ENCODE measurements around the gene TBC1D4.
"Not testable (repeated sequence)": the region's sequence is repeated elsewhere in the genome, so short reads cannot be mapped to it uniquely, and the experiment has no call there.

Gene TBC1D4

GRCh38 chr13:75355609-75356008 lies 126.4 kb downstream of the TBC1D4 start:
- DNase-seq: no peak

DNA sequence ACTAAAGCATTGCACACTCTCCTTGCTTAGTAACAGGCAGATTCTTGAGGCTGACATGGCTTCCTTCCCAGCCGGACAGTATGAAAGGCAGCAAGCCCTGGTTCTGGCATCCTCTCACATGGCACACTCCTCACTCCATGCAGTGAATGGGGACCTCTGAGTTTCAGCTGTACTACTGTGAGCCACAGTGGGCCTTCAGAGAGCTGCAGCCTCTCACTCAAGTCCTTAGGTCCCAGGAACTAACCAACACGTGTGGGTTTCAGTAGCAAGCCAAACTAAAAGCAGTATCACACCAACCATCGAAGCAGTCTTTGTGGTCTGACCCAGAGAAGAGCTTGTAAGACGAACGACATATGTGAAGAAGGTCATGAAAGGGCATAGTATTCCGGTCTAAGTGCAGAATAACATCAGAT lies 128.2 kb downstream of the TBC1D4 start:
- DNase-seq: no peak

- no peak for DNase-seq
These were observed 129.2 kb downstream of the TBC1D4 start for GRCh38 chr13:75352641-75353327.

DNA sequence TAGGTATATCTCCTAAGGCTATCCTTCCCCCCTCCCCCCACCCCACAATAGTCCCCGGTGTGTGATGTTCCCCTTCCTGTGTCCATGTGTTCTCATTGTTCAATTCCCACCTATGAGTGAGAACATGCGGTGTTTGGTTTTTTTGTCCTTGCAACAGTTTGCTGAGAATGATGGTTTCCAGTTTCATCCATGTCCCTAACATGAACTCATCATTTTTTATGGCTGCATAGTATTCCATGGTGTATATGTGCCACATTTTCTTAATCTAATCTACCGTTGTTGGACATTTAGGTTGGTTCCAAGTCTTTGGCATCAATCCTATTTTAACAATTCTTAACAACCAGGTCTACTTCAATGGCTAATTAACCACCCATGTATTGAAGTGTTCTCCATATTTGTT lies 130.4 kb downstream of the TBC1D4 start:
- DNase-seq: not testable (repeated sequence)

DNA sequence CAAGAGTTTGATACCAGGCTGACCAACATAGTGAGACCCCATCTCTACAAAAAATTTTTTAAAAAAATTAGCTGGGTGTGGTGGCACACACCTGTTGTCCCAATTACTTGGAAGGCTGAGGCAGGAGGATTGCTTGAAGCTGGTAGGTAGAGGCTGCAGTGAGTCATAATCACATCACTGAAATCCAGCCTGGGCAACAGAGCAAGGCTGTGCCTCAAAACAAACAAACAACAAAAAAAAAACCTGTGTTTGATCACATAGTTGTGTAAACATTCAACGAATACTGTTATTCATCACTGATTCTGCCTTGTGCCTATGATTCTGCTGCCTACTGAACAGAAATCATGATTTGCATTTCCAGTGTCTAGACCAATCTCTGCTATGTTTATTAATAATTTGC lies 134.0 kb downstream of the TBC1D4 start:
- no peak for DNase-seq

GRCh38 chr13:75347457-75347856 lies 134.5 kb downstream of the TBC1D4 start:
- no peak for DNase-seq

GRCh38 chr13:75345193-75345592 lies 136.8 kb downstream of the TBC1D4 start:
- no peak for DNase-seq

- no peak for DNase-seq
These were observed 140.9 kb downstream of the TBC1D4 start for GRCh38 chr13:75341028-75341427.

GRCh38 chr13:75339635-75340374 lies 142.2 kb downstream of the TBC1D4 start:
- no peak for DNase-seq

DNA sequence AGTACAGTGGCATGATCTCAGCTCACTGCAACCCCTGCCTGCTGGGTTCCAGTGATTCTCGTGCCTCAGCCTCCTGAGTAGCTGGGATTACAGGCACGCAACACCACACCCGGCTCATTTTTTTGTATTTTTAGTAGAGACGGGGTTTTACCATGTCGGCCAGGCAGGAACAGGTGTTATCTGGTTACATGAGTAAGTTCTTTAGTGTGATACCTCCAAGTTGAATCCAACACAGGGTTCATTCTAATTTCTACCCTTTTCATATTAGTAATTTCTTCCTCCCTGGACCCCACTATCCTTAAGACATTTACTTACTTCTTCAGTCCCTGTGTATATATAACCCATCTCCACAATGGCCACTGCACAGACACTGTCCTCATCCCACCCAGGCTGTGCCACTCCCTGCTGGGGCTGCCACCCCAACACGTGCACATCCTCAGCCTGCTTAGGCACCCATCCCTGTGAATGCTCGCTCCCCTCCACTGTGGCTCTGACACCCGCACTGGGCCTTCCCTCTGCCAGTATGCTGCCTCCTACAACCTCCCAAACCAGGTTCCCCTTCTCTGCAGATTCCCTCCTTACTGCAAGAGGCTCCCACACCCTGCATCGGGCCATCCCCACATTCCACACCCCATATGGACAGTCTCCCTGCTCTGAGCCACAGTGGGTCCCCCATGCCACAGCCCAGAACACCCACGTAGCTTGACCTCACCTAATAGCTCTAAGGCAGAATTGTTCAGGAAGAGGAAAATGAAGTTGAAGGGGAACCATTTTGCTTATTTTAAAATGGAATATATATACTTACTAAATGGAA lies 147.1 kb downstream of the TBC1D4 start:
- no peak for DNase-seq

- no peak for DNase-seq
These were observed 148.9 kb downstream of the TBC1D4 start for GRCh38 chr13:75333103-75333502.

GRCh38 chr13:75331792-75332349 lies 150.1 kb downstream of the TBC1D4 start:
- DNase-seq: no peak

DNA sequence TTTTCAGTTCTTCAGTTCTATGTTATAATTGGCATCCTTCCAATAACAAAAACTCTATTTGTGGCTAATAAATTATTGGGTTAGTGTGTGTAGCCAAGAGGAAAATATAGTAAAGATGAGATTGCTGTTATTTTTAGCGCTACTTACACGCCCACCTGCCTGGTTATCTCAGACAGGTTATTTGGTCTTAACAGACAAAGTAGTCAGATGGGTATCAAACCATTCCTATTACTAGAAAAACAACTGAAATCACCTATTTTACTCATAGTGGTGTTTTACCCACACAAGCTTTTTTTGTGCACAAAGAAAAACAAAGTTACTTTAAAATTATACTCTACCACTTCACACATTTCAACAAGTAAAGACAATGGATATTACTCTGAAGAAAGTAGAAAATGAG lies 151.2 kb downstream of the TBC1D4 start:
- DNase-seq: no peak

GRCh38 chr13:75329723-75330122 lies 152.2 kb downstream of the TBC1D4 start:
- no peak for DNase-seq

DNA sequence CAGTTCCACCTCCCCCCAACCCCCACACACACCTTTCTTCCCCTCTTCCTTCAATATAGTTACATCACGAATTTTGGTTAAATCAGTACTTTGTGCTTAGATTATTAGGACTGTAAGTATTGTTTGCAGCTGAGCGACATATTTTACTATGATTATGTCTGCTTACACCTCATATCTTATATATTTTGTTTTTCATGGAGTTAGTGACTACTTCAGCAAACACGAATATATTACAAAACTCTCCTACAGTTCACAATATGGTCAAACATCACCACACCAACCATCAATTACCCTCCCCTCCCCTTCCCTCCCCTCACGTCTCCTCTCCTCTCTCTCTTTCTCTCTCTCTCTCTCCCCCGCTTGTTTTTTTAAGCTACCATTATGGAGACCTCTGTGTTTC lies 152.9 kb downstream of the TBC1D4 start:
- DNase-seq: no peak

GRCh38 chr13:75327135-75327510 lies 154.8 kb downstream of the TBC1D4 start:
- DNase-seq: no peak

- DNase-seq: no peak
These were observed 155.5 kb downstream of the TBC1D4 start for GRCh38 chr13:75326173-75327134.

DNA sequence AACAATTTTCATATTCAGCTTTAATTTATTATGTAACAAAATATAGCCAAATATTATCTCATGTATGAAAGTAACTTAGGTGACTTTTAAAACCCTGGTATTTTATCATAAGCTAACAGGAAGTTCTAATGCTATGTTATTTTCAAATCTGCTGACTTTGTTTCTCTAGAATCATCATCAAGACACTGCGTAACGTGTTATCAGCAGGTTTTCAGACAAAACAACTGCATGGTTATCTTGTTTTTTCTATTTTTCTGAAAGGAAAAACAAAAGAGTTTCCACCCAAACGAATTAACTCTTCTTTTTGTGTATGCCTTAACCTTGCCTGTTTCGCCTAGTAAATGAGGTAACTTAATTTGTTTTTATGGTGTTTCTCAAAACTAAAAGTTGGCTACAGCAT lies 156.3 kb downstream of the TBC1D4 start:
- no peak for DNase-seq

DNA sequence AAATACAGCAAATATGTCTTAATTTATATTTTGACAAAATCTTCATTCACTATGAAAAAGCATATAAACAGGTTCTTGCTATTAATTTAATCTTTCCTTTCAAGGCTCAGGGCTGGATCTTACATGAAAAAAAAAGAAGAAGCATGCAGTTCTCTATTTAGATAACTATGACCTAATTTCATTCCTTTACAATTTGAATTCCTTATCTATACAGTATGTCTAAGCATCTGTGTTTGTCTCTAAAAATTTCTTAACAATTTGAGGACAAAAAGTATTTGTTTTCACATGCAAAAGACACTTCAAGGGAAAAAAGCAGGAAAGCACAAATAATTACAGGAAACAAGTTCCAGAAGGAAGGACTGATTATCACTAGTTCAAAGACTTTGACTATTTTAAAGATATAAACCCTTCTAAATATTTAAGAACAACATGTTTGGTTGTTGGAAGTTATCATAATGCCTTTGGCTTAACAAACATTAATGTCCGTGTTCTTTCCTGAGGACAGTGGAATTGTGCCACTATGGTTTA lies 157.5 kb downstream of the TBC1D4 start:
- DNase-seq: no peak

DNA sequence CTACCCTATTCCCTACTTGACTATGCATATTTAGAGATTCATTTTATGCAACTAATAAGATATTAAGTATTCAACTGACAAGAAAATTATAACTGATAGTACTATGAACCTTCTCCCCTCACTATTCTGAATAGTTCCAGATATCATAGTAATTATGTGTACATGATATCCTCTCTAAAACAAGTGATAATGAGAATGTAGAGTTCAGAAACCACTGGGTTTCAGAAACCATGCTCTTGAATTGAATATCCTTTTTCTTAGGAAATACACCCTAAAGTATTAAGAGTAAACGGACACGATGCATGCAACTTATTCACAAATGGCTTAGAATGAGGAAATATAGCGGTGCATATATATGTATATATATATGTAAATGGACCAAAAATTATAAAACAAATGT lies 160.9 kb downstream of the TBC1D4 start:
- no peak for DNase-seq

- no peak for DNase-seq
These were observed 162.7 kb downstream of the TBC1D4 start for GRCh38 chr13:75319254-75319653.
